Glutamatergic neuron (in vitro differentiated cells): Measurements from ENCODE around the gene PEX7. TPM values are rescaled to one million over a fixed set of nuclear protein-coding genes. Genes with fewer than 3 reads are reported as not detected.
"Not testable (repeated sequence)": the region's sequence is repeated elsewhere in the genome, so short reads cannot be mapped to it uniquely, and the experiment has no call there.

Source experiments
- DNase-seq: peaks from one replicate; pipeline ENCODE4 v3.0.0; 2022
- H3K27ac Mint-ChIP-seq: one replicate; pipeline ENCODE4 v1.8.0; 2020; ENCODE audit warnings: mild to moderate bottlenecking, mixed read lengths, inconsistent platforms; ENCODE audit not compliant: unreplicated experiment
- H3K27me3 Mint-ChIP-seq: one replicate; pipeline ENCODE4 v1.8.0; 2020; ENCODE audit warnings: mild to moderate bottlenecking, moderate library complexity, mixed read lengths, inconsistent platforms; ENCODE audit not compliant: unreplicated experiment
- H3K36me3 Mint-ChIP-seq: one replicate; pipeline ENCODE4 v1.8.0; 2020; ENCODE audit warnings: mild to moderate bottlenecking, mixed read lengths, inconsistent platforms; ENCODE audit not compliant: unreplicated experiment
- H3K4me1 Mint-ChIP-seq: one replicate; pipeline ENCODE4 v1.8.0; 2020; ENCODE audit warnings: mild to moderate bottlenecking, low read depth, mixed read lengths, inconsistent platforms; ENCODE audit not compliant: unreplicated experiment
- H3K4me3 Mint-ChIP-seq: one replicate; pipeline ENCODE4 v1.8.0; 2020; ENCODE audit warnings: mild to moderate bottlenecking, mixed read lengths, inconsistent platforms; ENCODE audit not compliant: unreplicated experiment
- H3K9me3 Mint-ChIP-seq: one replicate; pipeline ENCODE4 v1.8.0; 2020; ENCODE audit warnings: mild to moderate bottlenecking, moderate library complexity, mixed read lengths, inconsistent platforms; ENCODE audit not compliant: unreplicated experiment
- total RNA-seq: library from RNA; stranded (reverse); fragmentation: NEBNext Ultra II Directional; extraction: Animal tissue kit (Norgen Biotek cat#: 25700); gene quantifications from one replicate; pipeline ENCODE4 v1.2.1, GENCODE V29; 2021; ENCODE audit not compliant: unreplicated experiment
- TF ChIP-seq, protein P1 (sequence below): fragments of 200-600 bp; sonication (generic); IDR thresholded peaks from one replicate; pipeline ENCODE4 v1.5.0; 2021; ENCODE audit not compliant: partially characterized antibody, unreplicated experiment

Gene PEX7
- total RNA-seq, 1 donor from 2014 or later: 4.1 TPM

DNA sequence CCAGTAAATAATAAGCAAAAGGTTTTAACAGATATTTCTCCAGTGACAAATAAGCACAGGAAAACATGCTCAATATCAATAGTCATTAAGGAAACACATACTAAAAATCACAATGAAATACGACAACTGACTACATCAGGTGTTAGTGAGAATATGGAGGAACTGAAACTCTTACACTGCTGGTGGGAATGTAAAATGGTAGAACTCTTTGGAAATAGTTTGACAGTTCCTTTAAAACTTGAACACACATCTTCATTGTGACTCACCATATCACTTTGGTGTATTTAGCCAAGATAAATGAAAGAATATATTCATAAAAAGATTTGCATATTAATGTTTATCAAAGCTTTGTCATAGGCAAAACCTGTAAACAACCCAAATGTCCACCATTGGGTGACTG is 18.8 kb upstream of the PEX7 start:
- H3K27ac Mint-ChIP-seq: no peak overlapping the region

DNA sequence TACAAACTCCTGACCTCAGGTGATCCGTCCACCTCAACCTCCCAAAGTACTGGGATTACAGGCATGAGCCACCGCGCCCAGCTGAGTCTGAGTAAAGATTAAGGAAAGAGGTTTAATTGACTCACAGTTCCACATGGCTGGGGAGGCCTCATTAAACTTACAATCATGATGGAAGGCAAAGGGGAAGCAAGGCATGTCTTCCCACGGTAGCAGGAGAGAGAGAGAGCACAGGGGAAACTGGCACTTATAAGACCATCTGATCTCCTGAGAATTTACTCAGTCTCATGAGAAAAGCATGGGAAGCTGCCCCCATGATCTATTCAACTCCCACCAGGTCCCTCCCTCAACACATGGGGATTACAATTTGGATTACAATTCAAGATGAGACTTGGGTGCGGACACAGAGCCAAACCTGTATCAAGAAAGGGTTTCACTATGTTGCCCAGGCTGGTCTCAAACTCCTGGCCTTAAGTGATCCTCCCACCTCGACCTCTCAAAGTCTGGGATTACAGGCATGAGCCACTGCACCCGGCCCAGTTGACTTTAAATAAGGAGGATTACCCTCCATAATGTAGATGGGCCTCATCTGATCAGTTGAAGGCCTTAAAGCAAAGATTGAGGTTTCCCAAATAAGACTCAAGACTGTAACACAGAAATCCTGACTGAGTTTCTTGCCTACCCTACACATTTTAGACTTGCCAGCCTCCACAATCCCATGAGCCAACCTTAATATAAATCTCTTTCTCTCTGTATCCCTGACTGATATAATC is 13.1 kb upstream of the PEX7 start:
- H3K27me3 Mint-ChIP-seq: no peaks in the 10 kb centered on the region
- H3K36me3 Mint-ChIP-seq: no peaks in the 10 kb centered on the region
- no peak overlapping the region for H3K4me3 Mint-ChIP-seq
- no peaks in the 10 kb centered on the region for H3K4me1 Mint-ChIP-seq
- TF ChIP-seq, protein P1, sequence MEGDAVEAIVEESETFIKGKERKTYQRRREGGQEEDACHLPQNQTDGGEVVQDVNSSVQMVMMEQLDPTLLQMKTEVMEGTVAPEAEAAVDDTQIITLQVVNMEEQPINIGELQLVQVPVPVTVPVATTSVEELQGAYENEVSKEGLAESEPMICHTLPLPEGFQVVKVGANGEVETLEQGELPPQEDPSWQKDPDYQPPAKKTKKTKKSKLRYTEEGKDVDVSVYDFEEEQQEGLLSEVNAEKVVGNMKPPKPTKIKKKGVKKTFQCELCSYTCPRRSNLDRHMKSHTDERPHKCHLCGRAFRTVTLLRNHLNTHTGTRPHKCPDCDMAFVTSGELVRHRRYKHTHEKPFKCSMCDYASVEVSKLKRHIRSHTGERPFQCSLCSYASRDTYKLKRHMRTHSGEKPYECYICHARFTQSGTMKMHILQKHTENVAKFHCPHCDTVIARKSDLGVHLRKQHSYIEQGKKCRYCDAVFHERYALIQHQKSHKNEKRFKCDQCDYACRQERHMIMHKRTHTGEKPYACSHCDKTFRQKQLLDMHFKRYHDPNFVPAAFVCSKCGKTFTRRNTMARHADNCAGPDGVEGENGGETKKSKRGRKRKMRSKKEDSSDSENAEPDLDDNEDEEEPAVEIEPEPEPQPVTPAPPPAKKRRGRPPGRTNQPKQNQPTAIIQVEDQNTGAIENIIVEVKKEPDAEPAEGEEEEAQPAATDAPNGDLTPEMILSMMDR: no peak
- no peak for DNase-seq
- no peaks in the 10 kb centered on the region for H3K9me3 Mint-ChIP-seq
- H3K27ac Mint-ChIP-seq: no peak overlapping the region

More for the DNA sequence above, 18.8 kb upstream of the PEX7 start:
- H3K36me3 Mint-ChIP-seq: no peaks in the 10 kb centered on the region
- no peaks in the 10 kb centered on the region for H3K9me3 Mint-ChIP-seq
- TF ChIP-seq, protein P1: no peak
- no peak for DNase-seq
- no peak overlapping the region for H3K4me3 Mint-ChIP-seq
- no peaks in the 10 kb centered on the region for H3K27me3 Mint-ChIP-seq
- no peaks in the 10 kb centered on the region for H3K4me1 Mint-ChIP-seq

DNA sequence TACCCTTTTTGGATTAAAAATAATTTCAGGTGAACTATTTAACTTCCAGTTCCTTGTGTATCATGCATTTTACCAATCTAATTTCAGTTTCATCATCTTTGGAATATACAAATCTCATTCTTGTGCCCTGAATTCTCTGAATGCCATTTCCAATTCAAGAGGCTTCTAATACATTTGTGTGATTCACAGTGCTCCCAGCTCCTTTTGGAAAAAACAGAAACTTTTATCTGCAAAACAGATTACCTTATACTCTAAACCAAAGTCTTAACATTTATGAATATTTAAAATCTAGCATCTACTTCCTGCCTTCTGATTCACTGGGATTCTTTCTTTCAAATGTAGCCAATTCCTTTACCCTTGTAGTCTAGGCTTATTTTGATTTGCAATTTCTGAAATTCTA is 11.1 kb upstream of the PEX7 start:
- no peak for DNase-seq
- no peak overlapping the region for H3K4me3 Mint-ChIP-seq
- no peaks in the 10 kb centered on the region for H3K4me1 Mint-ChIP-seq
- H3K9me3 Mint-ChIP-seq: no peaks in the 10 kb centered on the region
- no peak overlapping the region for H3K27ac Mint-ChIP-seq
- TF ChIP-seq, protein P1: no peak
- H3K36me3 Mint-ChIP-seq: no peaks in the 10 kb centered on the region
- H3K27me3 Mint-ChIP-seq: no peaks in the 10 kb centered on the region

DNA sequence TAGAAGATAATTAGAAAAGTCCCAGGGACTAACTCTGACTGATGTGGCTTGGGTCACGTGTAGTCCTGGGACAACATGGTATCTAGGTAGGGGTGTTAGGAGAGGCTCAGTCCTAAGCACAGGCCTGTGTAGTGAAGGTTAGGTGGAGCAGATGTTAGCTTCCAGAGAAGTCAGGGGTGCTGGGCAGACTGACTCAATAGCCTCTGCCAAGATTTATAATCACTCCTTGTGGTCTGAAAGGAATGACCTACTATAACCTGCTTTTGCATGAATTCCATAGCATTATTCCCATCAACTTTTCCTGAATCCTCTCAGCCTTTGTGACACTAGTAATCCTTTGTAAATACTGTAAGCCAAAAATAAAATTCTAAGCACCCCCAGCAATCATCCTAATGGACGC is 10.2 kb upstream of the PEX7 start:
- Mint-ChIP-seq H3K4me1 (no peaks in the 10 kb centered on the region), H3K4me3 (no peak overlapping the region), H3K27ac (no peak overlapping the region), H3K27me3 (peaks cover 2% of the 10 kb centered on the region), H3K9me3 (no peaks in the 10 kb centered on the region), H3K36me3 (no peaks in the 10 kb centered on the region)
- TF ChIP-seq, protein P1: no peak
- DNase-seq: no peak

DNA sequence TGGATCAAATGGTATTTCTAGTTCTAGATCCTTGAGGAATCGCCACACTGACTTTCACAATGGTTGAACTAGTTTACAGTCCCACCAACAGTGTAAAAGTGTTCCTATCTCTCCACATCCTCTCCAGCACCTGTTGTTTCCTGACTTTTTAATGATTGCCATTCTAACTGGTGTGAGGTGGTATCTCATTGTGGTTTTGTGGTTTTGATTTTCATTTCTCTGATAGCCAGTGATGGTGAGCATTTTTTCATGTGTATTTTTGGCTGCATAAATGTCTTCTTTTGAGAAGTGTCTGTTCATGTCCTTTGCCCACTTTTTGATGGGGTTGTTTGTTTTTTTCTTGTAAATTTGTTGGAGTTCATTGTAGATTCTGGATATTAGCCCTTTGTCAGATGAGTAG is 6.8 kb upstream of the PEX7 start:
- not testable (repeated sequence) for DNase-seq, H3K9me3 Mint-ChIP-seq, H3K36me3 Mint-ChIP-seq, H3K27me3 Mint-ChIP-seq, H3K4me3 Mint-ChIP-seq, H3K27ac Mint-ChIP-seq, H3K4me1 Mint-ChIP-seq
